ENCODE measurements around the gene AP4S1. TPM values are rescaled to one million over a fixed set of nuclear protein-coding genes. Genes with fewer than 3 reads are reported as not detected.

Gene AP4S1
- total and polyA plus RNA-seq, 2 of the 8 experiments (the other 6 are each of a cell fraction or from before 2014, with no cell fraction given): 2.8 to 9.9 TPM

- no peak for FAIRE-seq
- H3K4me3 ChIP-seq (ENCODE audit: extremely low read depth in 1 of 4, insufficient read depth in 2 of 4, low read depth in 3 of 4, low read length in 4 of 4): no peak overlapping the region
- H3K18ac ChIP-seq (ENCODE audit: extremely low read depth, low read length): no peak overlapping the region
- H3K79me2 ChIP-seq (ENCODE audit: control insufficient read depth in 1 of 2, insufficient read depth in 2 of 2, low read length in 2 of 2): peaks cover under 1 to 92% of the 10 kb centered on the region in 2 experiments
- H3K23me2 ChIP-seq (ENCODE audit: low read depth, low read length): no peaks in the 10 kb centered on the region
- no peak overlapping the region for H2AFZ ChIP-seq (ENCODE audit: low read length)
- H3K4ac ChIP-seq (replicated peaks; ENCODE audit: insufficient read length, low read depth, low read length): no peak overlapping the region
- POLR2A ChIA-PET (ENCODE audit: partially characterized antibody): no interaction called here
- no peaks in the 10 kb centered on the region; a peak in 2 of 8 replicates for H3K36me3 ChIP-seq (ENCODE audit: control insufficient read depth in 2 of 4, insufficient read depth in 4 of 4, low read length in 3 of 4)
- no peak overlapping the region for H2BK12ac ChIP-seq (ENCODE audit: low read depth, low read length)
- H4K20me1 ChIP-seq (replicated peaks in 1 of 2; ENCODE audit: control insufficient read depth in 1 of 2, insufficient read depth in 2 of 2, low read length in 2 of 2): peaks cover 0 to 5% of the 10 kb centered on the region in 2 experiments
- no peak overlapping the region for H3K56ac ChIP-seq (replicated peaks; ENCODE audit: insufficient read length, low read depth, low read length)
- peaks cover 4% of the 10 kb centered on the region; the same call in 1 of the 2 replicates for H3K79me1 ChIP-seq (ENCODE audit: low read depth, low read length)
- H2BK20ac ChIP-seq (ENCODE audit: low read length): no peak overlapping the region
- H4K91ac ChIP-seq (replicated peaks; ENCODE audit: insufficient read length, low read length): no peak overlapping the region
- H2BK120ac ChIP-seq (replicated peaks; ENCODE audit: low read depth, low read length): no peak overlapping the region
- no peak for DNase-seq (ENCODE audit: low read depth in 1 of 2, low spot score in 2 of 2)
- no peak overlapping the region for H2BK15ac ChIP-seq (ENCODE audit: low read length)
- no peak overlapping the region for H3K9ac ChIP-seq (replicated peaks in 1 of 4; ENCODE audit: extremely low read depth in 1 of 4, low read depth in 3 of 4, low read length in 3 of 4)
- no peak overlapping the region for H3K23ac ChIP-seq (ENCODE audit: insufficient read length)
- H3K27me3 ChIP-seq (replicated peaks in 1 of 4; ENCODE audit: control insufficient read depth in 3 of 4, extremely low read depth in 1 of 4, insufficient read depth in 3 of 4, low read length in 3 of 4): no peaks in the 10 kb centered on the region
- no peak overlapping the region for H2AK5ac ChIP-seq (ENCODE audit: low read depth, low read length)
- no peak overlapping the region for H3K27ac ChIP-seq (ENCODE audit: low read depth, low read length)
- no peak overlapping the region for H4K8ac ChIP-seq (ENCODE audit: extremely low read depth, insufficient read depth, low read length)
- H3K14ac ChIP-seq (ENCODE audit: insufficient read length): no peak overlapping the region
- no peak for TF ChIP-seq TAF1 (IDR thresholded peaks at IDR 0.05; ENCODE audit: low read depth, low read length)
- TF ChIP-seq GTF2F1 (IDR thresholded peaks at IDR 0.05; ENCODE audit: borderline replicate concordance, low read depth, low read length): no peak
- no peak for TF ChIP-seq RNF2 (IDR thresholded peaks at IDR 0.05; ENCODE audit: borderline replicate concordance, low read depth, low read length, missing control alignments, poor library complexity, severe bottlenecking)
- TF ChIP-seq SP2 (IDR thresholded peaks at IDR 0.05; ENCODE audit: low read length): no peak
- TF ChIP-seq TEAD4 (IDR thresholded peaks at IDR 0.05; ENCODE audit: low read depth, low read length): no peak
- TF ChIP-seq GABPA (IDR thresholded peaks at IDR 0.05; ENCODE audit: borderline replicate concordance, insufficient read depth, low read length): no peak
- TF ChIP-seq, protein P1, sequence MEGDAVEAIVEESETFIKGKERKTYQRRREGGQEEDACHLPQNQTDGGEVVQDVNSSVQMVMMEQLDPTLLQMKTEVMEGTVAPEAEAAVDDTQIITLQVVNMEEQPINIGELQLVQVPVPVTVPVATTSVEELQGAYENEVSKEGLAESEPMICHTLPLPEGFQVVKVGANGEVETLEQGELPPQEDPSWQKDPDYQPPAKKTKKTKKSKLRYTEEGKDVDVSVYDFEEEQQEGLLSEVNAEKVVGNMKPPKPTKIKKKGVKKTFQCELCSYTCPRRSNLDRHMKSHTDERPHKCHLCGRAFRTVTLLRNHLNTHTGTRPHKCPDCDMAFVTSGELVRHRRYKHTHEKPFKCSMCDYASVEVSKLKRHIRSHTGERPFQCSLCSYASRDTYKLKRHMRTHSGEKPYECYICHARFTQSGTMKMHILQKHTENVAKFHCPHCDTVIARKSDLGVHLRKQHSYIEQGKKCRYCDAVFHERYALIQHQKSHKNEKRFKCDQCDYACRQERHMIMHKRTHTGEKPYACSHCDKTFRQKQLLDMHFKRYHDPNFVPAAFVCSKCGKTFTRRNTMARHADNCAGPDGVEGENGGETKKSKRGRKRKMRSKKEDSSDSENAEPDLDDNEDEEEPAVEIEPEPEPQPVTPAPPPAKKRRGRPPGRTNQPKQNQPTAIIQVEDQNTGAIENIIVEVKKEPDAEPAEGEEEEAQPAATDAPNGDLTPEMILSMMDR (IDR thresholded peaks at IDR 0.05; ENCODE audit: control extremely low read depth in 1 of 3, insufficient read depth in 1 of 3, low read depth in 1 of 3, low read length in 3 of 3): no peak
- no peak for TF ChIP-seq EZH2 (IDR thresholded peaks at IDR 0.05; ENCODE audit: low read depth, low read length, severe bottlenecking)
- no peak for TF ChIP-seq RFX5 (IDR thresholded peaks at IDR 0.05; ENCODE audit: borderline replicate concordance, low read depth, low read length)
- no peak for TF ChIP-seq SIRT6 (IDR thresholded peaks at IDR 0.05; ENCODE audit: low read length)
- no peak for TF ChIP-seq CBX5 (IDR thresholded peaks at IDR 0.05; ENCODE audit: low read depth, low read length)
- H3K4me1 ChIP-seq (replicated peaks in 1 of 4; ENCODE audit: control insufficient read depth in 3 of 4, insufficient read depth in 4 of 4, low read length in 3 of 4): peaks cover 0 to 5% (median 0%) of the 10 kb centered on the region in 4 experiments; a peak in 2 of 7 replicates
- no peak overlapping the region for H3K4me2 ChIP-seq (ENCODE audit: insufficient read depth in 1 of 2, low read depth in 2 of 2, low read length in 2 of 2)
- H2BK5ac ChIP-seq (ENCODE audit: low read depth, low read length): no peak overlapping the region
- H3K9me3 ChIP-seq (ENCODE audit: insufficient read depth in 2 of 2, low read depth in 1 of 2, low read length in 1 of 2): no peaks in the 10 kb centered on the region
- WGBS, 2 experiments (ENCODE audit: extremely low coverage in 1 of 2, insufficient coverage in 1 of 2, insufficient read length in 1 of 2, insufficient replicate concordance in 2 of 2, low coverage in 1 of 2, low lambda C conversion rate in 2 of 2, missing lambda C conversion rate in 1 of 2): 82% methylated on average over 1 of the region's 1 CpG; no CpG with 5 or more reads in 1 of the 2 experiments
- CTCF ChIA-PET (ENCODE audit: partially characterized antibody): no interaction called here
- H4K5ac ChIP-seq (ENCODE audit: insufficient read length, low read depth, low read length): no peak overlapping the region
Measured at GRCh38 chr14:31006703-31007102, 18.7 kb upstream of the AP4S1 start.
